Esophagus muscularis mucosa (tissue), 4 donors: ENCODE data around the gene XYLT2.

Experiments used
- EP300 ChIP-seq: sonication (generic); formaldehyde crosslinking; IDR thresholded peaks from one replicate; pipeline ENCODE4 v1.6.1; 2017; ENCODE audit warnings: antibody characterized with exemption
- POLR2A ChIP-seq: fragments of 450-650 bp; IDR thresholded peaks from one replicate; pipeline ENCODE4 v1.6.1; 2017; ENCODE audit warnings: antibody characterized with exemption, moderate library complexity, mild to moderate bottlenecking, low read depth
- POLR2AphosphoS5 ChIP-seq, 2 donors: sonication (generic); formaldehyde crosslinking; IDR thresholded peaks; one replicate each; pipeline ENCODE4 v1.6.1; 2017; ENCODE audit warnings: antibody characterized with exemption in 2 of 2
- TF ChIP-seq, protein P1 (sequence below), 3 experiments: fragments of 200-600 bp in 2 of 3; fragments of 450-650 bp in 1 of 3; sonication (generic) in 2 of 3; IDR thresholded peaks; one replicate each; pipeline ENCODE4 v1.5.1; 2017 to 2019; ENCODE audit warnings: antibody characterized with exemption in 3 of 3, mild to moderate bottlenecking in 2 of 3, moderate library complexity in 1 of 3

DNA sequence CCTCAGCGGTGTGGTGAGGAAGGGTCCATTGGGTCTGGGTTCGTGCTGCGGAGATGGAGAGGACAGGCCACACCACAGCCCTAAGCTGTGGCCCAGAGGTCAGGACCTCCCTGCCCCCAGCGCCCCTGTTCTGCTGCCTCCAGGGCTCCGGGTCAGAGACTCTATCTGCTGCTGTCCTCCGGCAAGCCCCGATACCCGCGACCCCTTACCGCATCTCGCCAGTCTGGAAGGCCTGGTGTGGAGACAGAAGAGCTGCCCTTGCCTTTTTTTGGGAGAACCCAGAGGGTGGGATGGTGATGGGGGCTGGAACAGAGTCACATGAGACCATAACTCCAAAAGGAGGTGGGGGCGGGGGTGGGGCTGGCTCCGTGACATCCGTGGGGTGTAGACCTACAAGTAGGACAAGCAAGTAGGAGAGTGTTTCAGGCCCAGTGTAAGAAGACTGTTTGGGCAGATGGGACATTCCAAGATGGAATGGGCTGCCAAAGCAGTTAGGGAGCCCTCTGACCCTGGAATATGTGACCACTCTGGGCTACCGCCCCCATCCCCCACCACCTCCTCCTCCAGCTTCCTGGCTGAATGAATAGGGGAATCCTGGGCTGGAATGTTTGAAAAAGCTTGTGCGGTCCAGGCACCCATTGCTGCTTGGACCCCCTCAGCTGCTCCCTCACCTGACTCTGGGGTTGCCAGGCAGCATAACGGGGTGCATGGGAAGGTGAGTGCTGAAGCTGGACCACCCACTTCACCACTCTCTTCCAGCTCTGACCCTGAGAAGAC lies 1.4 kb downstream of the XYLT2 start:
- no peak for TF ChIP-seq POLR2A
- TF ChIP-seq, protein P1, sequence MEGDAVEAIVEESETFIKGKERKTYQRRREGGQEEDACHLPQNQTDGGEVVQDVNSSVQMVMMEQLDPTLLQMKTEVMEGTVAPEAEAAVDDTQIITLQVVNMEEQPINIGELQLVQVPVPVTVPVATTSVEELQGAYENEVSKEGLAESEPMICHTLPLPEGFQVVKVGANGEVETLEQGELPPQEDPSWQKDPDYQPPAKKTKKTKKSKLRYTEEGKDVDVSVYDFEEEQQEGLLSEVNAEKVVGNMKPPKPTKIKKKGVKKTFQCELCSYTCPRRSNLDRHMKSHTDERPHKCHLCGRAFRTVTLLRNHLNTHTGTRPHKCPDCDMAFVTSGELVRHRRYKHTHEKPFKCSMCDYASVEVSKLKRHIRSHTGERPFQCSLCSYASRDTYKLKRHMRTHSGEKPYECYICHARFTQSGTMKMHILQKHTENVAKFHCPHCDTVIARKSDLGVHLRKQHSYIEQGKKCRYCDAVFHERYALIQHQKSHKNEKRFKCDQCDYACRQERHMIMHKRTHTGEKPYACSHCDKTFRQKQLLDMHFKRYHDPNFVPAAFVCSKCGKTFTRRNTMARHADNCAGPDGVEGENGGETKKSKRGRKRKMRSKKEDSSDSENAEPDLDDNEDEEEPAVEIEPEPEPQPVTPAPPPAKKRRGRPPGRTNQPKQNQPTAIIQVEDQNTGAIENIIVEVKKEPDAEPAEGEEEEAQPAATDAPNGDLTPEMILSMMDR (IDR thresholded peaks at IDR 0.05) = no peak
- TF ChIP-seq POLR2AphosphoS5 (IDR thresholded peaks at IDR 0.05) = no peak
- TF ChIP-seq EP300 = no peak
